ENCODE data around the gene NMB. TPM values are rescaled to one million over a fixed set of nuclear protein-coding genes. Genes with fewer than 3 reads are reported as not detected.

NMB gene
- polyA plus RNA-seq, 1 of the 3 experiments (the other 2 are of a cell fraction) = 6.5 TPM

GRCh38 chr15:84605554-84605882 lies 52.5 kb downstream of the NMB start:
- H3K27ac ChIP-seq (ENCODE audit: low read depth in 2 of 2, low read length in 1 of 2) = no peak overlapping the region
- 0 out of 2 replicates have a peak, but pooled peaks cover 8% of the 10 kb centered on the region for H4K20me1 ChIP-seq (ENCODE audit: insufficient read depth)
- no peak overlapping the region for H3K4me2 ChIP-seq
- H3K27me3 ChIP-seq (ENCODE audit: insufficient read depth) = no peaks in the 10 kb centered on the region
- TF ChIP-seq IRF3 (IDR thresholded peaks at IDR 0.05; ENCODE audit: low read depth, low read length) = no peak
- TF ChIP-seq RFX5 (IDR thresholded peaks at IDR 0.05; ENCODE audit: low read length) = no peak
- no peak for TF ChIP-seq GATA2 (CRISPR knock-in tag; IDR thresholded peaks at IDR 0.05)
- TF ChIP-seq YY1 (IDR thresholded peaks at IDR 0.05; ENCODE audit: low read depth) = no peak
- no peak for TF ChIP-seq NRF1 (IDR thresholded peaks at IDR 0.05; ENCODE audit: low read depth, low read length)
- no peak for TF ChIP-seq FOXM1 (IDR thresholded peaks at IDR 0.05; ENCODE audit: low read depth)
- no peak for TF ChIP-seq TCF12 (IDR thresholded peaks at IDR 0.05)
- no peak for TF ChIP-seq USF2 (IDR thresholded peaks at IDR 0.05; ENCODE audit: borderline replicate concordance, low read depth, low read length)
- WGBS (ENCODE audit: low lambda C conversion rate) = 100% methylated on average over 2 of the region's 2 CpGs
- no peaks in the 10 kb centered on the region for H3K9me3 ChIP-seq
- H3K4me1 ChIP-seq (ENCODE audit: control insufficient read depth in 1 of 2, insufficient read depth in 2 of 2, low read depth in 1 of 2, low read length in 1 of 2) = peaks cover 0 to 11% of the 10 kb centered on the region in 2 experiments; a peak in 1 of 4 replicates
- H3K79me2 ChIP-seq (ENCODE audit: insufficient read depth) = peaks cover 74% of the 10 kb centered on the region
- H3K9me2 ChIP-seq = no peaks in the 10 kb centered on the region
- ChIA-PET CTCF (interaction anchor here (0.9 to 1.9 kb wide), 2 partner anchors 16 to 25 kb away, joined by 3 to 4 read pairs; no protein-coding TSS in a partner anchor), POLR2A (no interaction called here)
- peaks cover 3% of the 10 kb centered on the region for H3F3A ChIP-seq (replicated peaks; ENCODE audit: insufficient read depth)
- no peak for DNase-seq
- H3K4me3 ChIP-seq (ENCODE audit: low read depth in 2 of 2, low read length in 1 of 2) = no peak overlapping the region
- H3K36me3 ChIP-seq (replicated peaks in 1 of 2; ENCODE audit: control insufficient read depth in 1 of 2, insufficient read depth in 2 of 2, low read length in 1 of 2) = peaks cover 21 to 51% of the 10 kb centered on the region in 2 experiments
- H2AFZ ChIP-seq (ENCODE audit: low read depth) = no peak overlapping the region
- H3K9ac ChIP-seq = no peak overlapping the region

Other genes starting within 250 kb of the NMB start
- gene ZSCAN2, start 57.2 kb downstream of the NMB start, polyA plus RNA-seq (2012; rRNA removed) = 17.8 and 22.0 TPM in 2 replicates
- gene WDR73, start 3.9 kb downstream of the NMB start, polyA plus RNA-seq (2012; rRNA removed) = 32.9 and 49.6 TPM in 2 replicates
- 107 and 134 TPM in 2 replicates for gene SEC11A, start 57.9 kb upstream of the NMB start, polyA plus RNA-seq (2012; rRNA removed)
- gene ZNF592, start 90.4 kb upstream of the NMB start, polyA plus RNA-seq (2012; rRNA removed) = 8.0 and 8.7 TPM in 2 replicates
- gene ALPK3, start 159.2 kb upstream of the NMB start, polyA plus RNA-seq (2012; rRNA removed) = 0.16 TPM in 2 replicates
- not detected in 2 replicates for gene SLC28A1, start 226.5 kb upstream of the NMB start, polyA plus RNA-seq (2012; rRNA removed)

All from SK-N-SH (cell line).